Measurements from ENCODE around the gene DIS3L2. TPM values are rescaled to one million over a fixed set of nuclear protein-coding genes. Genes with fewer than 3 reads are reported as not detected.

The DIS3L2 gene
- total and polyA plus RNA-seq, 2 of the 4 experiments (the other 2 are of a cell fraction): 14.7 to 19.2 TPM

GRCh38 chr2:232200195-232200594 lies 238.7 kb downstream of the DIS3L2 start:
- no peak overlapping the region for H2AFZ ChIP-seq (replicated peaks; ENCODE audit: low read length, poor library complexity)
- intact Hi-C loops (cut with micrococcal nuclease): no loop called here
- H3K14ac ChIP-seq (replicated peaks; ENCODE audit: low read depth, low read length): no peak overlapping the region
- H3K27me3 ChIP-seq (ENCODE audit: control insufficient read depth, insufficient read depth, low read length): no peaks in the 10 kb centered on the region
- H3K79me1 ChIP-seq (ENCODE audit: low read depth in 1 of 2, low read length in 2 of 2): no peaks in the 10 kb centered on the region
- H4K8ac ChIP-seq (ENCODE audit: low read depth in 2 of 2, low read length in 2 of 2): no peak overlapping the region
- CTCF ChIA-PET: no interaction called here
- no peak overlapping the region for H4K91ac ChIP-seq (ENCODE audit: insufficient read depth, low read depth, low read length)
- ATAC-seq (ENCODE audit: low read depth): no peak
- no peak overlapping the region for H2BK15ac ChIP-seq (ENCODE audit: low read depth, low read length)
- no peak overlapping the region for H2AK9ac ChIP-seq (replicated peaks; ENCODE audit: low read depth, low read length, poor library complexity)
- H3K23ac ChIP-seq (ENCODE audit: low read depth, low read length): no peak overlapping the region
- H3K36me3 ChIP-seq (ENCODE audit: control insufficient read depth, insufficient read depth, low read length): peaks cover 2% of the 10 kb centered on the region; the same call in 1 of the 2 replicates
- WGBS, 2 experiments (ENCODE audit: extremely low coverage in 2 of 2, insufficient read length in 1 of 2): no CpG with 5 or more reads among the region's 2 CpGs
- no peaks in the 10 kb centered on the region for H3K4me1 ChIP-seq (ENCODE audit: control insufficient read depth, insufficient read depth, low read length)
- H2AK5ac ChIP-seq (ENCODE audit: low read depth, low read length): no peak overlapping the region
- no peak overlapping the region for H2BK120ac ChIP-seq (ENCODE audit: low read depth, low read length)
- DNase-seq: no peak
- H3K9me3 ChIP-seq (ENCODE audit: control insufficient read depth, insufficient read depth, low read length): no peaks in the 10 kb centered on the region
- H3K4ac ChIP-seq (ENCODE audit: low read depth, low read length): no peak overlapping the region
- no peak overlapping the region for H3K4me3 ChIP-seq (ENCODE audit: insufficient read depth, low read depth, low read length)
- TF ChIP-seq FOS (IDR thresholded peaks at IDR 0.05; ENCODE audit: low read depth, low read length): no peak
- TF ChIP-seq POLR2A (IDR thresholded peaks at IDR 0.05; ENCODE audit: low read depth, low read length): no peak
- TF ChIP-seq BHLHE40 (IDR thresholded peaks at IDR 0.05; ENCODE audit: low read depth, low read length): no peak
- TF ChIP-seq RCOR1 (IDR thresholded peaks at IDR 0.05; ENCODE audit: insufficient replicate concordance, low read length): no peak
- no peak for TF ChIP-seq CTCF (conservative IDR thresholded peaks at IDR 0.05; ENCODE audit: low read depth, low read length)
- no peak for TF ChIP-seq RAD21 (IDR thresholded peaks at IDR 0.05; ENCODE audit: low read length)
- no peak for TF ChIP-seq NFE2L2 (IDR thresholded peaks at IDR 0.05; ENCODE audit: low read depth, low read length)
- no peak for TF ChIP-seq MXI1 (IDR thresholded peaks at IDR 0.05; ENCODE audit: borderline replicate concordance, low read depth, low read length)
- no peak for TF ChIP-seq MAFK (IDR thresholded peaks at IDR 0.05; ENCODE audit: low read depth, low read length)
- TF ChIP-seq USF2 (IDR thresholded peaks at IDR 0.05; ENCODE audit: low read depth, low read length): no peak
- TF ChIP-seq MAZ (IDR thresholded peaks at IDR 0.05; ENCODE audit: borderline replicate concordance, low read depth, low read length): no peak
- TF ChIP-seq ELK1 (IDR thresholded peaks at IDR 0.05; ENCODE audit: borderline replicate concordance, low read depth, low read length): no peak
- no peak for TF ChIP-seq SMC3 (IDR thresholded peaks at IDR 0.05; ENCODE audit: low read depth, low read length)
- TF ChIP-seq RFX5 (IDR thresholded peaks at IDR 0.05; ENCODE audit: low read depth, low read length): no peak
- no peak for TF ChIP-seq CHD1 (IDR thresholded peaks at IDR 0.05; ENCODE audit: low read depth, low read length)
- TF ChIP-seq CEBPB (IDR thresholded peaks at IDR 0.05; ENCODE audit: low read depth, low read length): no peak
- dilution Hi-C loops (cut with HindIII; ENCODE audit: low sequenced_read_pairs, unreplicated experiment): no loop called here
- H2BK5ac ChIP-seq (ENCODE audit: low read depth, low read length, poor library complexity, severe bottlenecking): no peak overlapping the region
- H3K9ac ChIP-seq (ENCODE audit: low read depth, low read length): no peak overlapping the region
- BruUV-seq (replicated peaks): no TSS peak
- H4K5ac ChIP-seq (ENCODE audit: low read depth, low read length): no peak overlapping the region
- POLR2A ChIA-PET (ENCODE audit: unreplicated experiment): interaction anchor here (0.6 kb wide), 1 partner anchor 13 kb away, joined by 3 read pairs; no protein-coding TSS in a partner anchor
- H2BK20ac ChIP-seq (ENCODE audit: low read depth, low read length): no peak overlapping the region
- H3K9me1 ChIP-seq (ENCODE audit: insufficient read depth, low read length): no peaks in the 10 kb centered on the region
- H4K20me1 ChIP-seq (ENCODE audit: insufficient read depth, low read length): no peaks in the 10 kb centered on the region
- no peak overlapping the region for H3K4me2 ChIP-seq (ENCODE audit: low read depth, low read length)
- in situ Hi-C loops (cut with MboI; ENCODE audit: low sequenced_read_pairs): no loop called here
- no peak overlapping the region for H3K18ac ChIP-seq (ENCODE audit: low read depth, low read length)
- H3K27ac ChIP-seq (ENCODE audit: insufficient read depth, low read length): no peak overlapping the region
- H3K56ac ChIP-seq (ENCODE audit: extremely low read depth, insufficient read depth, low read length): no peak overlapping the region
